Keratinocyte (primary cell): ENCODE measurements around the gene TMEM30A. TPM values are rescaled to one million over a fixed set of nuclear protein-coding genes. Genes with fewer than 3 reads are reported as not detected.

Experiments
- DNase-seq: peaks from one replicate; pipeline ENCODE4 v3.0.0-alpha.2; 2011; ENCODE audit warnings: low read depth, missing footprints, low spot score
- FAIRE-seq: peaks from 2 replicates; lab custom pipeline; 2011; peaks lifted over from hg19 to GRCh38; lab: Jason Lieb, UNC
- H2AFZ ChIP-seq: 2 replicates; pipeline ENCODE4 v1.6.0; 2012; ENCODE audit warnings: low read length, control low read depth, inconsistent platforms; ENCODE audit not compliant: control insufficient read depth
- H3K27ac ChIP-seq: 2 replicates; pipeline ENCODE4 v1.5.1; 2011; ENCODE audit warnings: low read length; ENCODE audit not compliant: control insufficient read depth, insufficient read depth
- H3K27me3 ChIP-seq: 3 replicates; pipeline ENCODE4 v1.6.0; 2011; ENCODE audit warnings: low read length; ENCODE audit not compliant: control insufficient read depth, insufficient read depth; ENCODE audit errors: extremely low read depth
- H3K36me3 ChIP-seq, 2 experiments: 2 replicates in 1 of 2; 3 replicates in 1 of 2; pipeline ENCODE4 v1.5.1; 2011; ENCODE audit warnings: low read length in 2 of 2, mild to moderate bottlenecking in 1 of 2; ENCODE audit not compliant: control insufficient read depth in 2 of 2, insufficient read depth in 2 of 2; ENCODE audit errors: extremely low read depth in 1 of 2
- H3K4me1 ChIP-seq: 3 replicates; pipeline ENCODE4 v1.5.1; 2011; ENCODE audit warnings: low read length; ENCODE audit not compliant: control insufficient read depth, insufficient read depth; ENCODE audit errors: extremely low read depth
- H3K4me2 ChIP-seq: 3 replicates; pipeline ENCODE4 v1.6.0; 2011; ENCODE audit warnings: low read depth, low read length; ENCODE audit not compliant: control insufficient read depth, insufficient read depth; ENCODE audit errors: extremely low read depth
- H3K4me3 ChIP-seq, 3 experiments: fragments of 200-600 bp in 1 of 3; sonication (generic) in 1 of 3; 2 replicates in 2 of 3; 3 replicates in 1 of 3; pipeline ENCODE4 v1.5.1; 2011 to 2016; ENCODE audit warnings: low read length in 3 of 3, mild to moderate bottlenecking in 3 of 3, control low read depth in 2 of 3, inconsistent platforms in 1 of 3, low read depth in 1 of 3, mixed read lengths in 1 of 3, mixed run types in 1 of 3, moderate library complexity in 1 of 3; ENCODE audit not compliant: control insufficient read depth in 2 of 3, insufficient read depth in 2 of 3; ENCODE audit errors: extremely low read depth in 1 of 3
- H3K79me2 ChIP-seq: 2 replicates; pipeline ENCODE4 v1.6.0; 2012; ENCODE audit warnings: low read length; ENCODE audit not compliant: control insufficient read depth, insufficient read depth
- H3K9ac ChIP-seq: 3 replicates; pipeline ENCODE4 v1.6.0; 2011; ENCODE audit warnings: low read length; ENCODE audit not compliant: control insufficient read depth, insufficient read depth; ENCODE audit errors: extremely low read depth
- H3K9me1 ChIP-seq: 3 replicates; pipeline ENCODE4 v1.6.0; 2011; ENCODE audit warnings: low read length; ENCODE audit not compliant: control insufficient read depth, insufficient read depth; ENCODE audit errors: extremely low read depth
- H3K9me3 ChIP-seq: 2 replicates; pipeline ENCODE4 v1.5.1; 2012; ENCODE audit warnings: low read depth, low read length; ENCODE audit not compliant: control insufficient read depth
- H4K20me1 ChIP-seq: 3 replicates; pipeline ENCODE4 v1.6.0; 2011; ENCODE audit warnings: low read length; ENCODE audit not compliant: control insufficient read depth, insufficient read depth; ENCODE audit errors: extremely low read depth
- EZH2 ChIP-seq: IDR thresholded peaks from one replicate; pipeline ENCODE4 v1.6.1; 2012; ENCODE audit warnings: inconsistent platforms, mild to moderate bottlenecking, low read length, moderate library complexity
- dilution Hi-C: fragments of 300-500 bp; cut with MboI; formaldehyde crosslinking; loops from one replicate; pipeline ENCODE4 v1.7.0; 2020; ENCODE audit warnings: low sequenced_read_pairs; ENCODE audit not compliant: extremely low pct_ligation_motif_present
- polyA plus RNA-seq, 5 experiments: library from polyadenylated mRNA; depleted of rRNA in 3 of 5; stranded (reverse) in 3 of 5; stranded (forward) in 1 of 5; unstranded in 1 of 5; fragments of >200 nt; gene quantifications; 1 replicate in 1 of 5; 2 replicates in 3 of 5; 3 replicates in 1 of 5; pipeline versions ENCODE4 v1.2.1 to v1.2.3, GENCODE V29; 2011 to 2012; ENCODE audit warnings: missing spikeins in 2 of 5, low read depth in 1 of 5, low replicate concordance in 1 of 5
- TF ChIP-seq, protein P1 (sequence below), 3 experiments: IDR thresholded peaks in 1 of 3; conservative IDR thresholded peaks in 1 of 3; optimal IDR thresholded peaks in 1 of 3; 2 replicates in 2 of 3; 3 replicates in 1 of 3; pipeline versions ENCODE3 to v1.5.1; 2011; ENCODE audit warnings: low read length in 3 of 3, mild to moderate bottlenecking in 3 of 3, moderate library complexity in 2 of 3, control low read depth in 1 of 3, inconsistent platforms in 1 of 3; ENCODE audit not compliant: insufficient read depth in 2 of 3; ENCODE audit errors: extremely low read depth in 1 of 3

The TMEM30A gene
- polyA plus RNA-seq, 1 donor (not counting 4 experiments of a cell fraction or from before 2014, with no cell fraction given) = 50.2 TPM

DNA sequence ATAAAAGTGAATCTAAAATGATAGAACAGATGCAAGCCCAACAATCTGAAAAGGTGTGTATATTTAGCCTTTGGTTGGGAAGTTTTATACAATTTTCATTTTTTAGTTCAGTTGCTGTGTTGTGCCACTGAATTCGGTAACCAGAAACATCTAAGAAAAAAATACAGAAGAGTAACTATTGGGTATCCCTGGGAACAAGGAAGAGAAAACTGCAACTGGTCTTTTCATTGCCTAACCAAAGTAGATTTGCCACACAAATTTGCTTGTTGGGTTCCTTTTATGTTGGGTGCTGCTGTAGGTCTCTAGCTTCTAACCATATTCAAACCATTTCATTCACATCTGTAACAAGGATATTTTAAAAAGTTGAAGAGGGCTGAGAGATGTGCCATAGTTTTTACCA, 2.8 kb upstream of the TMEM30A start:
- Histone ChIP-seq H3K36me3 (no peaks in the 10 kb centered on the region), H3K9ac (no peak overlapping the region), H3K4me2 (no peak overlapping the region), H3K9me3 (no peaks in the 10 kb centered on the region), H3K9me1 (no peaks in the 10 kb centered on the region), H3K4me3 (no peak overlapping the region), H3K27me3 (no peaks in the 10 kb centered on the region), H3K79me2 (peaks cover 21% of the 10 kb centered on the region), H4K20me1 (no peaks in the 10 kb centered on the region), H2AFZ (no peak overlapping the region), H3K4me1 (peaks cover 14% of the 10 kb centered on the region), H3K27ac (no peak overlapping the region)
- TF ChIP-seq, protein P1, sequence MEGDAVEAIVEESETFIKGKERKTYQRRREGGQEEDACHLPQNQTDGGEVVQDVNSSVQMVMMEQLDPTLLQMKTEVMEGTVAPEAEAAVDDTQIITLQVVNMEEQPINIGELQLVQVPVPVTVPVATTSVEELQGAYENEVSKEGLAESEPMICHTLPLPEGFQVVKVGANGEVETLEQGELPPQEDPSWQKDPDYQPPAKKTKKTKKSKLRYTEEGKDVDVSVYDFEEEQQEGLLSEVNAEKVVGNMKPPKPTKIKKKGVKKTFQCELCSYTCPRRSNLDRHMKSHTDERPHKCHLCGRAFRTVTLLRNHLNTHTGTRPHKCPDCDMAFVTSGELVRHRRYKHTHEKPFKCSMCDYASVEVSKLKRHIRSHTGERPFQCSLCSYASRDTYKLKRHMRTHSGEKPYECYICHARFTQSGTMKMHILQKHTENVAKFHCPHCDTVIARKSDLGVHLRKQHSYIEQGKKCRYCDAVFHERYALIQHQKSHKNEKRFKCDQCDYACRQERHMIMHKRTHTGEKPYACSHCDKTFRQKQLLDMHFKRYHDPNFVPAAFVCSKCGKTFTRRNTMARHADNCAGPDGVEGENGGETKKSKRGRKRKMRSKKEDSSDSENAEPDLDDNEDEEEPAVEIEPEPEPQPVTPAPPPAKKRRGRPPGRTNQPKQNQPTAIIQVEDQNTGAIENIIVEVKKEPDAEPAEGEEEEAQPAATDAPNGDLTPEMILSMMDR (optimal IDR thresholded peaks at IDR 0.05 in 1 of 3, IDR thresholded peaks at IDR 0.05 in 1 of 3, conservative IDR thresholded peaks at IDR 0.05 in 1 of 3; ENCODE audit: extremely low read depth in 1 of 3, insufficient read depth in 2 of 3, low read length in 3 of 3) = no peak
- no peak for TF ChIP-seq EZH2
- no peak for FAIRE-seq
- no peak for DNase-seq
- dilution Hi-C loops = no loop called here

DNA sequence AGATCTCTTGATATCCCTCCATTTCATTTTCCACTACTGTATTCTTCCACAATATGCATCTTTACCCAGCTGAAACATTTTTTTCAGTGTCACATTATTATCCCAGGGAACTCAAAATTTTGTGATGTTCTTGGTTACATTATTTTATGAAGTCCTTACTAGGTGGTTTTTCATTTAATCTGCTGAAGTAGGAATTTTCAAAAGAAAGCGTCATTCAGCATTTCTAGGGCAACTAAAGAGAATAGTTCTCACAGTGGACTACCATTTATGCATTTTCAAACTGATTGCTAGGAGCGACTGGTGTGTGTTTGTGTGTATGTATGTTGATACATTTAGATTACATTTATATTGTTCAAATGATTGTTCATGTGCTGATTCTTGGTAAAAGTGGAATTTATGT, 2.4 kb upstream of the TMEM30A start:
- Histone ChIP-seq H3K9me3 (no peaks in the 10 kb centered on the region), H3K9ac (no peak overlapping the region), H3K79me2 (peaks cover 25% of the 10 kb centered on the region), H3K4me1 (peaks cover 16% of the 10 kb centered on the region), H3K4me2 (no peak overlapping the region), H3K9me1 (no peaks in the 10 kb centered on the region), H3K36me3 (no peaks in the 10 kb centered on the region), H3K27ac (no peak overlapping the region), H3K4me3 (no peak overlapping the region), H4K20me1 (no peaks in the 10 kb centered on the region), H2AFZ (no peak overlapping the region), H3K27me3 (no peaks in the 10 kb centered on the region)
- TF ChIP-seq, protein P1 (optimal IDR thresholded peaks at IDR 0.05 in 1 of 3, IDR thresholded peaks at IDR 0.05 in 1 of 3, conservative IDR thresholded peaks at IDR 0.05 in 1 of 3; ENCODE audit: extremely low read depth in 1 of 3, insufficient read depth in 2 of 3, low read length in 3 of 3) = no peak
- TF ChIP-seq EZH2 = no peak
- FAIRE-seq = no peak
- dilution Hi-C loops = no loop called here
- no peak for DNase-seq
